Stimulated activated CD4-positive, alpha-beta T cell treated with anti-CD3 and anti-CD28 coated beads, Interleukin-4, amount 100 ng/mL, for 1 hour (primary cell): Measurements from ENCODE around the gene IQSEC1.

ENCODE experiments used
- DNase-seq: peaks from one replicate; pipeline ENCODE4 v3.0.0-alpha.2; 2020

IQSEC1 gene

DNA sequence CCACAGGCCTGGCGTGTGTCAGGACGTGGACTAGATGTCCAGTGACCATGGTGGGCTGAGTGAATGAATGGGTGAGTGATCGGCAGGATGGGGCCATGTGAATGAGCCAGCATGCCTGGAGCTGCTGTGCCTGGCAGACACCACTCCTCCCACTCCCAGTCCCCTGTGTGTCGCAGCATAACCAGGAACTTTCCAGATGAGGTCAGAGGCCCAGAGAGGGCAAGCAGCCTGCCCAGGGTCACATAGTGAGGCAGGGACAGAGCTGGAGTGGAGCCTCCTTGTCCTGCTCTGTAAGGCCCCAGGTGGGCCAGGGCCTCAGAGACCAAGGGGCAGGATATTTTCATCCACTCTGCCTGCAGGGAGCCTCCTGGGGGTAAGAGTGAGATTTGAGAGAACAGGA is 6.4 kb downstream of the IQSEC1 start:
- no peak for DNase-seq

GRCh38 chr3:13066236-13066635 is 7.0 kb downstream of the IQSEC1 start:
- no peak for DNase-seq

- no peak for DNase-seq
These were observed 7.5 kb downstream of the IQSEC1 start for GRCh38 chr3:13065727-13066126.

DNA sequence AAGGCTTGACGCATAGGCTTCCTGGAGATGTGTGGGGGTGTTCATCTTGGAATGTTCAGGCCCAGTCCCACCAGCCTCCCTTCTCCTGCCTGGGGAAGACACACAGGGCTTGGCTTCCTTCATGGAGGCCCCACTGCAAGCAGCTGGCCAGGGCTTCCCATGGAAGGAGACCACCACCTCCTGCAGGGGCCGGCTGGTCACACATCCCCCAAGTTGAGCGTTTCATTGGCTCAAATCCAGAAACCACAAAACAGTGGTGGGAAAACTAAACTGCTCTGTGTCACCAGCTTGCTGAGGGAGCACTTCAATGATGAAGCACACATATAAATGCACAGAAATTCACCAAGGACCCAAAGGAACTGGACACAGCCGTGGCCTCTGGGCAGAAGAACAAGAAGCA is 8.3 kb downstream of the IQSEC1 start:
- no peak for DNase-seq

GRCh38 chr3:13064159-13064868 is 8.9 kb downstream of the IQSEC1 start:
- no peak for DNase-seq

DNA sequence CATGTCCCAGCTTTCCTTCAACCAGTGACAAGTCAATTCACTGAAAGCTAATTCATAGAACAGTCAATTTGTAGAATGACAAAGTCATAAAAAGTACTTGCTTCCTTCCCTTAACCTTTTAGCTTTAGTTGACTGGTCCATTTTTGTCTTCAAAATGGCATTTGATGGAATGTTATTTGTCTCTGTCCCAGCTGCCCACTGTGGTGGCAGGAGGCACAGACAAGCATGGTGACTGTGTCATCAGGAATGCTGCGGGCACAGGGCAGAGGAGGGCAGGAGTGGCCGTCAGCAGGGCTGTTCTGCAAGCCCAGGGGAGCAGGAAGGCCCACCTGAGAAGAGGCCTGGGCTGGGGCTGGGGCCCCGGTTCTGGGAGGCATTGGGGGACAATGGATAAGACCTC is 10.0 kb downstream of the IQSEC1 start:
- DNase-seq = no peak

GRCh38 chr3:13062647-13063046 is 10.6 kb downstream of the IQSEC1 start:
- no peak for DNase-seq

DNA sequence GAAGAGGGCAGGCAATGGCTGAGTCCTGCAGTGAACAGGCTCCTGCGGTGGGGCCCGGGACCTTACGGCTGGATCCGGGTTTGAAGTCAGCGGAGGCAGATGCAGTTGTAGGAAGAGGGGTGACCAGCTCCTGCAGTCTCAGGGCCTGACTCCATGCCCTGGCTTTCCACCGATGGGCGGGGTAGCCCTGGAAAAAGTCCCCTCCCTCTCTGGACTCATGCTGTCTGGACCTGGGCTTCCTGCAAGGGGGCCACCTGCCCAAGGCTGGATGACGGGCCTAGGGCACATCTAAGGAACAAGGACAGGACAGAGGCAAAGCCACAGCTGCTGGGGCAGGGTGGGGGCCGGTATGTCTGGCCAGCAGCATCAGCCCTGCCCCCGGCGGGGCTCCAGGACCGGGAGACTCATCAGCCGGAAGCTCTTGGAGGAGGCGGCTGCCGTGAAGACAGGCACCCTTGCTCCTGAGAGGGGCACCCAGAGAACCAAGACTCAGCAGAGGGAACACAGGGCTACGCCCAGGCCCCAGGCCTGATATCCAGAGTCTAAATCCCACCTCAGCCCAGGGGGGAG is 12.8 kb downstream of the IQSEC1 start:
- DNase-seq = no peak

GRCh38 chr3:13058346-13059120 is 14.7 kb downstream of the IQSEC1 start:
- no peak for DNase-seq

DNA sequence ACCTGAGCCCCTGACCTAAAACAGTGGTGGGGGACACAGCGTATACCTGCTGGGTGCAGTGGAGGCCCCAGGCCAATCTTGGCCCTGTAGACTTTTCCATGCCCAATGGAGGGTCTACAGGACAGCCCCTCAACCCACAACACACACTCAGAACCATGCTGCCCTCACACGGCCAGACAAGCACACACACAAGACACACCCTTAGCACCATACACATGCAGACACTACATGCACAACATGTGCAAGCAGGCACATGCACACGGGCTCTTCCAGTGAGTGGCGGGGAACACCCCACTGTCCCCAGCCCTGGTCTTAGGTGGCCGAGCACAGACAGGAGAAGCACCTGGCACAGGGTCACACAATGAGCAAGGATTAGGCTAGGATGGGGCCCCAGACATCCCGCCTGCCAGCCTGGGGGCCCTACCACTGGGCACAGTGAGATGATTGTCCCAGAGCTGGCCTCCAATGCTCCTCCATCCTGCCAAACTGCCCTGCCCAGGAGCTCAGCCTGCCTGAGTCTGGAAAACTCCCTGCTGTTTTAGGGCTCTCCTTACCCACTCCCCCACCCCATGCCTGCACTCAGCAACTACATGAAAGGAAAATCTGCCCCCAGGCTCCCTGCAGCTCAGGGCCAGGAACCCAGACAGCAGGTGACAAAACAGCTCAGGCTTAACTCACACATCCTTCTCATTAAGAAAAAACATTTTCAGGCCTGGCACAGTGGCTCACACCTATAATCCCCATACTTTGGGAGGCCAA is 15.8 kb downstream of the IQSEC1 start:
- no peak for DNase-seq

- no peak for DNase-seq
These were observed 17.6 kb downstream of the IQSEC1 start for GRCh38 chr3:13055634-13056033.

- no peak for DNase-seq
These were observed 18.6 kb downstream of the IQSEC1 start for GRCh38 chr3:13054341-13055285.

DNA sequence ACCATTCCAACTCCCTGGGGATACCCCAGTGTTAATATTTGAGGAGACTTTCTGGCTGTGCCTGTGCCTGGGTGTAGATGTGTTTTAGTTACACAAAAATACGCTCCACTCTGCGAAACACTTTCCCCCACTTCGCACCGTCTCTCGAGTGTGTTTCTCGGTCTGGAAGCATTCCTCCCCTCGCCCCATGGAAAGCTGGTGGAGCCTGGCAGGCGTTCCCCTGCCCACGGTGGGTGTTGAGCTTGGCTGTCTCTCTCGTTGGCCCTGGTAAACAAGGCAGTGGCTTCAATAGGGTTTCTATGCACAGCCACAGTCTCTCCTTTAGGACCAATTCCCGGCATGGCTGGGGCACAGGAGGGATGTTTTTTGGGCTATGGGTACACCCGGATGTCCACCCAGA is 19.3 kb downstream of the IQSEC1 start:
- DNase-seq = no peak

GRCh38 chr3:13053420-13053819 is 19.8 kb downstream of the IQSEC1 start:
- DNase-seq = no peak

DNA sequence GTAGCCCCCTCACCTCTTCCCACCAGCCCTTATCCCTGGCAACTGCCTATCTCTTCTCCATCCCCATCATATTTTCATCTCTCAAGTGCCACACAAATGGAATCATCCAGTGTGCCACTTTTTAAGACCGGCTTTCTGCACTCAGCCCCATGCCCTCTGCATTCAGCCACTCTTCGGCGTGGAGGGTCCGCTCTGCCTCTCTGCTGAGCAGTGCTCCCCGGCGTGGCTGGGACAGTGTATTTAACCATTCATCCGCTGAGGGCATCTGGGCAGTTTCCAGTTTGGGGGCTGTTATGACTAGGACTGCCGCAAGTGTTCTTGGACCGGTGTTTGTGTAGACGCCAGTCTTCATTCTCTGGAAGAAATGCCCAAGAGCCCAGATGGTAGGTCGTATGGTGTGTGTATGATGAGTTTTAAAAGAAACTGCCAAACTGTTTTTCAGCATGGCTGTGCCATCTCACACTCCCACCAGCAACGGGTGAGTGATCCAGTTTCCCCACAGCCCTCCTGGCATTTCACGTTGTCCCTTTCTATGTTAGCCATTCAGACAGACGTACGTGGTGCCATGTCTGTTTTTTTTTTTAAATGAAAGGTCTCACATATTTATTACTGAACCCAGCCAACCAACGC is 20.9 kb downstream of the IQSEC1 start:
- DNase-seq = no peak

DNA sequence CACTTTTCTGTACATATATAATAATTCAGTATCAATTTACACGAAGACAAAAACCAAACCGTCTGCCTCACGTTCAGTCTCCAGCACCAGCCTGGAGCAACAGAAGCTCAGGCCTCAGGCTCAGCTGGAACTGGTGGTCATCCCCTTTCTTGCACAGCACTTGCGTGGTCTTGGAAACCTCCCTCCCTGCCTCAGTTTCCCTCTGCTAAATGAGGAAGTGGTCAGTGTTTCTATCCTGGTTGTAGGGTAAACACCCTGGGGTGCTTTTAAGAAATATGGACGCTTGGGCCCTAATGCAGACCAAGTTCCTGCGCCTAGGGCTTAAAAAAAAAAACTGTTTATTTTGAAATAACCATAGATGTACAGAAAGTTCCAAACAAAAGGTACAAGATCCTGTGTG is 21.6 kb downstream of the IQSEC1 start:
- DNase-seq = no peak

DNA sequence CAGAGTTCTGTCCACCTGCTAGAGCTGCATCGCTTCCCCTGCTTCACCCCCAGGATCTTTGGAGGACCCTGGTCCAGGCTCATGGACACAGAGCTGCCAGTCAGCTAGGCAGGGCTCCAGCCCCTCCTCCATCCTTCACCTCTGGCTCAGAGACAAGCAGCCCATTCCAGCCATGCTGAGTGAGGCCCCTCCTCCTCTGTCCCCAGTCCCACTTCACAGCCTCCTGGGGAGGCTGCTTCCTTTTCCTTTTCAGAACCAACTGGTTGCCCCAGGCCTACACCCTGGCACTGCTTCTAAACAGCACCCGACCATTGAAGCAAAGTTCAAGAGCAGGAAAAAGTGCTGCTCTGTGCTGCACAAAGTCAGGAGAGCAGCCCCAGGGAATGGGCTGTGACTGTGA is 22.2 kb downstream of the IQSEC1 start:
- no peak for DNase-seq

DNA sequence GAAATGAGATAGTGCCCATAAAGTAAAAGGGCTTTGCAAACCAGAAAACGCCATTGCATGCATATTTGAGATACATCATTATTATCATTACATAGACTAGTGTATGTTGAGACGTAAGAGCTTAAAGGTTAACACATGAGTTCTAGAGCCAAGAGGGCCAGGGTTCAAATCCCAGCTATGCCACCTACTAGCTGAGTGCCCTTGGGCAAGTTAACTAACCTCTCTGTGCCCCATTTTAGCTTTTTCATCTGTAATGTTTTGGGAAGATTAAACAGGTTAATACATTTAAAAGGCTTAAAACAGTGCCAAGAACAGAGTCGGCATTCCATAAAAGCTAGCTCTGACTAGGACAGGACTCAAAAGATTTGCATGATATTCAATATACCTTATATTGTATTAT is 22.8 kb downstream of the IQSEC1 start:
- no peak for DNase-seq

DNA sequence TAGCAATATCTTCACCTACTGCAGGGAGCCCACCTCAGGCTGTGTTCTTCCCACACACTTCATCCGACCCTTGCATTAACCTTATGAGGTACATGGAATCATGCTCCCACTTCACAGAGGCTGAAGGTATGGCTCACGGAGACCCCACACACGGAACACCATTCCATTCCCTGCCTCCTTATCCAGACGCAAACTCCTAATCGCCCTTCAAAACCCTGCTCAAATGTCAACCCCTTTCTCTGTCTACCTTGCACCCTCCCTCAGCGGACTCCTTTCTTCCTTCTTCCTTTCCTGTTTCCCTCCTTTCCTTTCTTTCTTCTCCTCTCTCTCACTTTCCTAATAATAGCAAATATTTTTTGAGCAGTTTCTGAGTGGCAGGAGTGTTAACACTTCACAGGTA is 23.8 kb downstream of the IQSEC1 start:
- DNase-seq = no peak

- no peak for DNase-seq
These were observed 25.7 kb downstream of the IQSEC1 start for GRCh38 chr3:13047296-13048165.
